Gastroesophageal sphincter (tissue), 3 donors: ENCODE measurements around the gene FPR3.

Experiments
- CTCF ChIP-seq, 4 experiments: fragments of 200-600 bp in 2 of 4; fragments of 450-650 bp in 2 of 4; sonication (generic) in 1 of 4; IDR thresholded peaks; one replicate each; pipeline ENCODE4 v1.5.1; 2017 to 2019; ENCODE audit warnings: antibody characterized with exemption in 4 of 4, mild to moderate bottlenecking in 2 of 4, moderate library complexity in 2 of 4
- EP300 ChIP-seq: sonication (generic); formaldehyde crosslinking; IDR thresholded peaks from one replicate; pipeline ENCODE4 v1.6.1; 2017; ENCODE audit warnings: antibody characterized with exemption, mild to moderate bottlenecking
- POLR2A ChIP-seq, 2 donors: fragments of 450-650 bp; IDR thresholded peaks; one replicate each; pipeline ENCODE4 v1.6.1; 2017; ENCODE audit warnings: antibody characterized with exemption in 2 of 2, mild to moderate bottlenecking in 2 of 2, moderate library complexity in 1 of 2
- POLR2AphosphoS5 ChIP-seq: sonication (generic); formaldehyde crosslinking; IDR thresholded peaks from one replicate; pipeline ENCODE4 v1.6.1; 2017; ENCODE audit warnings: antibody characterized with exemption

DNA sequence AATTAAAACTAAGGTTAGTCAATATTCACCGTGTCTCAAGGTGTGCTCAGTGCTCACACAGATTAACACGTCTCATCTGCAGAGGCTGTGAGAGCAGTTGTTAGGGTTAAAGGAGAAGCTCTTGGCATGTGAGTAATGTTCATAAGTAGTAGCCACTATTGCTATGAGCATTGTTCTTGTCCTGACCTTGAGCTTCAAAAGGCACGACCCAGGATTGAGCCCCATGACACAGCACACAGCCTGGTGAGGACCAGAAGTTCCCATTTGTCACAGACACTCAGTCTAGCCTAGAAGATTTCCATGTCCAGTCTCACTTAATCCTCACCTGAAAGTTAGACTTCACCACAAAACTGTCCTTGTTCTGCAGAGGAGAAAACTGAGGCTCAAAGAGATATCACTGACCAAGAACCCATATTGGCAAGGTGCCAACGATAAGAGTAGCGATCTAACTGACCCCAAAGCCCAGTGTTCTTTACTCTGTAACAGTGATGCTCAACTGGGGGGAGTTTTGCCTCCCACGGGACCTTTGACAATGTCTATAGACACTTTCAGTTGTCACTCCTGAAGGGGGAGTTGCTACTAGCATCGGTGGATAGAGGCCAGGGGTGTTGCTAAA is 26.0 kb downstream of the FPR3 start:
- TF ChIP-seq CTCF (IDR thresholded peaks at IDR 0.05) (no peak), POLR2A (IDR thresholded peaks at IDR 0.05) (no peak), POLR2AphosphoS5 (no peak), EP300 (no peak)
